Stimulated activated CD8-positive, alpha-beta memory T cell treated with anti-CD3 and anti-CD28 coated beads, Interleukin-12 subunit alpha, Interleukin-12 subunit beta, amount 100 ng/mL, for 24 hours (primary cell): ENCODE measurements around the gene RNU6-9.
"Not testable (repeated sequence)": the region's sequence is repeated elsewhere in the genome, so short reads cannot be mapped to it uniquely, and the experiment has no call there.

Experiments used
- DNase-seq: peaks from one replicate; pipeline ENCODE4 v3.0.0-alpha.2; 2020; ENCODE audit errors: extremely low read depth

The RNU6-9 gene

GRCh38 chr19:878751-879561, 14.3 kb upstream of the RNU6-9 start:
- DNase-seq = not testable (repeated sequence)

- DNase-seq = no peak
These were observed 13.4 kb upstream of the RNU6-9 start for GRCh38 chr19:879711-880438.

GRCh38 chr19:881385-882071, 11.8 kb upstream of the RNU6-9 start:
- DNase-seq = no peak

GRCh38 chr19:882871-883497, 10.3 kb upstream of the RNU6-9 start:
- DNase-seq = no peak

- no peak for DNase-seq
These were observed 9.5 kb upstream of the RNU6-9 start for GRCh38 chr19:883661-884211.

- DNase-seq = no peak
These were observed 8.7 kb upstream of the RNU6-9 start for GRCh38 chr19:884420-885211.

- DNase-seq = no peak
These were observed 7.6 kb upstream of the RNU6-9 start for GRCh38 chr19:885536-886224.

- no peak for DNase-seq
These were observed 6.2 kb upstream of the RNU6-9 start for GRCh38 chr19:887072-887471.

- no peak for DNase-seq
These were observed 5.7 kb upstream of the RNU6-9 start for GRCh38 chr19:887599-887998.

GRCh38 chr19:888581-889385, 4.5 kb upstream of the RNU6-9 start:
- DNase-seq = no peak

GRCh38 chr19:889662-890295, 3.5 kb upstream of the RNU6-9 start:
- no peak for DNase-seq

GRCh38 chr19:890831-891230, 2.5 kb upstream of the RNU6-9 start:
- DNase-seq = no peak

- DNase-seq = not testable (repeated sequence)
These were observed 1.7 kb upstream of the RNU6-9 start for GRCh38 chr19:891421-892200.

- DNase-seq = no peak
These were observed 916 bp upstream of the RNU6-9 start for GRCh38 chr19:892243-892893.

- DNase-seq = no peak
These were observed 3.1 kb downstream of the RNU6-9 start for GRCh38 chr19:896434-896833.

GRCh38 chr19:896999-897398, 3.7 kb downstream of the RNU6-9 start:
- DNase-seq = no peak

- DNase-seq = no peak
These were observed 4.3 kb downstream of the RNU6-9 start for GRCh38 chr19:897442-898039.
